WTC11 (cell line): ENCODE data around the gene SCARB2. TPM values are rescaled to one million over a fixed set of nuclear protein-coding genes. Genes with fewer than 3 reads are reported as not detected.

Experiments used
- ATAC-seq: fragments of 200-7000 bp; cut with Tn5 transposase; 2 replicates; pipeline ENCODE4 v1.10.0; 2021; ENCODE audit warnings: mild to moderate bottlenecking, moderate library complexity
- CTCF ChIA-PET: fragments of 300-600 bp; sonication (Branson Sonifier 250); formaldehyde crosslinking; loops from one replicate; lab custom pipeline; 2021; ENCODE audit warnings: antibody characterized with exemption; lab: Charles Lee
- POLR2A ChIA-PET: fragments of 350-600 bp; sonication (Branson Sonifier 250); formaldehyde crosslinking; loops from one replicate; lab custom pipeline; 2021; ENCODE audit warnings: antibody characterized with exemption; lab: Charles Lee
- DNase-seq: peaks from one replicate; pipeline ENCODE4 v3.0.0; 2021; ENCODE audit warnings: low spot score
- H3K27ac Mint-ChIP-seq: 2 replicates; pipeline ENCODE4 v1.8.0; 2021; ENCODE audit warnings: mixed read lengths
- H3K27me3 Mint-ChIP-seq: 2 replicates; pipeline ENCODE4 v1.8.0; 2021; ENCODE audit warnings: low read depth, mild to moderate bottlenecking, moderate library complexity, mixed read lengths
- H3K36me3 Mint-ChIP-seq: 2 replicates; pipeline ENCODE4 v1.8.0; 2021; ENCODE audit warnings: mixed read lengths
- H3K4me1 Mint-ChIP-seq: 2 replicates; pipeline ENCODE4 v1.8.0; 2022; ENCODE audit warnings: mixed read lengths
- H3K4me3 Mint-ChIP-seq: 2 replicates; pipeline ENCODE4 v1.8.0; 2021; ENCODE audit warnings: mild to moderate bottlenecking, moderate library complexity, mixed read lengths
- H3K9me3 Mint-ChIP-seq: 2 replicates; pipeline ENCODE4 v1.8.0; 2021; ENCODE audit warnings: mixed read lengths
- AFF4 ChIP-seq: sonication (generic); formaldehyde crosslinking; IDR thresholded peaks from 2 replicates; pipeline ENCODE4 v1.8.1; 2023; ENCODE audit warnings: mild to moderate bottlenecking, missing genetic modification reagents, borderline replicate concordance
- E2F4 ChIP-seq: sonication (generic); formaldehyde crosslinking; IDR thresholded peaks from 2 replicates; pipeline ENCODE4 v1.8.1; 2022; ENCODE audit warnings: low read depth, mild to moderate bottlenecking, moderate library complexity, missing genetic modification reagents, borderline replicate concordance
- ELF4 ChIP-seq: sonication (generic); formaldehyde crosslinking; IDR thresholded peaks from 2 replicates; pipeline ENCODE4 v1.8.1; 2022; ENCODE audit warnings: low read depth, mild to moderate bottlenecking, moderate library complexity, missing genetic modification reagents
- EMX1 ChIP-seq: fragments of 250-450 bp; sonication (Bioruptor Pico); IDR thresholded peaks from 2 replicates; pipeline ENCODE4 v1.8.0; 2021; ENCODE audit warnings: mild to moderate bottlenecking
- ETV6 ChIP-seq: sonication (generic); formaldehyde crosslinking; IDR thresholded peaks from 2 replicates; pipeline ENCODE4 v1.8.1; 2022; ENCODE audit warnings: mild to moderate bottlenecking, missing genetic modification reagents
- FOXP1 ChIP-seq: sonication (generic); formaldehyde crosslinking; IDR thresholded peaks from 2 replicates; pipeline ENCODE4 v1.8.0; 2022; ENCODE audit warnings: missing genetic modification reagents, mild to moderate bottlenecking, moderate library complexity, borderline replicate concordance
- IRF2 ChIP-seq: sonication (generic); formaldehyde crosslinking; IDR thresholded peaks from 2 replicates; pipeline ENCODE4 v1.8.0; 2022; ENCODE audit warnings: low read depth, missing genetic modification reagents, borderline replicate concordance
- NFE2L1 ChIP-seq: sonication (generic); formaldehyde crosslinking; IDR thresholded peaks from 2 replicates; pipeline ENCODE4 v1.8.1; 2023; ENCODE audit warnings: missing genetic modification reagents
- RELA ChIP-seq: sonication (generic); formaldehyde crosslinking; IDR thresholded peaks from 2 replicates; pipeline ENCODE4 v1.8.1; 2022; ENCODE audit warnings: missing genetic modification reagents, mild to moderate bottlenecking, borderline replicate concordance
- SMAD3 ChIP-seq: sonication (generic); formaldehyde crosslinking; IDR thresholded peaks from 2 replicates; pipeline ENCODE4 v1.8.0; 2022; ENCODE audit warnings: missing genetic modification reagents, mild to moderate bottlenecking, borderline replicate concordance
- TCF7 ChIP-seq: sonication (generic); formaldehyde crosslinking; IDR thresholded peaks from 2 replicates; pipeline ENCODE4 v1.8.0; 2022; ENCODE audit warnings: mild to moderate bottlenecking, low read depth, missing genetic modification reagents, moderate library complexity
- TEAD4 ChIP-seq: sonication (generic); formaldehyde crosslinking; IDR thresholded peaks from 2 replicates; pipeline ENCODE4 v1.8.0; 2022; ENCODE audit warnings: mild to moderate bottlenecking, missing genetic modification reagents
- ZBTB21 ChIP-seq: sonication (generic); formaldehyde crosslinking; IDR thresholded peaks from 2 replicates; pipeline ENCODE4 v1.8.1; 2023; ENCODE audit warnings: mild to moderate bottlenecking, missing genetic modification reagents, borderline replicate concordance
- ZNF416 ChIP-seq: fragments of 250-450 bp; sonication (Bioruptor Pico); IDR thresholded peaks from 2 replicates; pipeline ENCODE4 v1.9.0; 2021; ENCODE audit warnings: mild to moderate bottlenecking, inconsistent platforms
- ZNF671 ChIP-seq: fragments of 250-450 bp; sonication (Bioruptor Pico); IDR thresholded peaks from 2 replicates; pipeline ENCODE4 v1.8.0; 2021; ENCODE audit warnings: mild to moderate bottlenecking
- total RNA-seq: library from RNA; stranded (reverse); gene quantifications from 3 replicates; pipeline ENCODE4 v1.2.3, GENCODE V29; 2021
- TF ChIP-seq, protein P1 (sequence below): fragments of 250-450 bp; sonication (Bioruptor Pico); IDR thresholded peaks from 2 replicates; pipeline ENCODE4 v1.8.0; 2021; ENCODE audit warnings: mild to moderate bottlenecking

SCARB2 gene
- total RNA-seq, 1 experiment from 2014 or later = 38.0 TPM

GRCh38 chr4:76216524-76216923, 2.9 kb upstream of the SCARB2 start (continued):
- TF ChIP-seq AFF4 (CRISPR knock-in tag) = no peak
- TF ChIP-seq E2F4 (CRISPR knock-in tag) = no peak

GRCh38 chr4:76215077-76215476, 1.5 kb upstream of the SCARB2 start:
- H3K27me3 Mint-ChIP-seq = peaks cover 19% of the 10 kb centered on the region
- no peak for ATAC-seq
- DNase-seq = no peak
- H3K9me3 Mint-ChIP-seq = no peaks in the 10 kb centered on the region
- ChIA-PET CTCF (interaction anchor here (1.2 to 1.5 kb wide), 2 partner anchors 35 to 163 kb away, joined by 3 to 4 read pairs; no protein-coding TSS in a partner anchor), POLR2A (no interaction called here)
- no peaks in the 10 kb centered on the region for H3K36me3 Mint-ChIP-seq
- H3K4me3 Mint-ChIP-seq = no peak overlapping the region
- peaks cover 45% of the 10 kb centered on the region for H3K4me1 Mint-ChIP-seq
- H3K27ac Mint-ChIP-seq = no peak overlapping the region
- TF ChIP-seq SMAD3 (CRISPR knock-in tag) (no peak), IRF2 (CRISPR knock-in tag) (no peak), ZNF416 (CRISPR knock-in tag) (no peak), RELA (CRISPR knock-in tag) (no peak), EMX1 (no peak), FOXP1 (CRISPR knock-in tag) (no peak), NFE2L1 (CRISPR knock-in tag) (no peak)
- TF ChIP-seq, protein P1, sequence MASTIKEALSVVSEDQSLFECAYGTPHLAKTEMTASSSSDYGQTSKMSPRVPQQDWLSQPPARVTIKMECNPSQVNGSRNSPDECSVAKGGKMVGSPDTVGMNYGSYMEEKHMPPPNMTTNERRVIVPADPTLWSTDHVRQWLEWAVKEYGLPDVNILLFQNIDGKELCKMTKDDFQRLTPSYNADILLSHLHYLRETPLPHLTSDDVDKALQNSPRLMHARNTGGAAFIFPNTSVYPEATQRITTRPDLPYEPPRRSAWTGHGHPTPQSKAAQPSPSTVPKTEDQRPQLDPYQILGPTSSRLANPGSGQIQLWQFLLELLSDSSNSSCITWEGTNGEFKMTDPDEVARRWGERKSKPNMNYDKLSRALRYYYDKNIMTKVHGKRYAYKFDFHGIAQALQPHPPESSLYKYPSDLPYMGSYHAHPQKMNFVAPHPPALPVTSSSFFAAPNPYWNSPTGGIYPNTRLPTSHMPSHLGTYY = no peak

DNA sequence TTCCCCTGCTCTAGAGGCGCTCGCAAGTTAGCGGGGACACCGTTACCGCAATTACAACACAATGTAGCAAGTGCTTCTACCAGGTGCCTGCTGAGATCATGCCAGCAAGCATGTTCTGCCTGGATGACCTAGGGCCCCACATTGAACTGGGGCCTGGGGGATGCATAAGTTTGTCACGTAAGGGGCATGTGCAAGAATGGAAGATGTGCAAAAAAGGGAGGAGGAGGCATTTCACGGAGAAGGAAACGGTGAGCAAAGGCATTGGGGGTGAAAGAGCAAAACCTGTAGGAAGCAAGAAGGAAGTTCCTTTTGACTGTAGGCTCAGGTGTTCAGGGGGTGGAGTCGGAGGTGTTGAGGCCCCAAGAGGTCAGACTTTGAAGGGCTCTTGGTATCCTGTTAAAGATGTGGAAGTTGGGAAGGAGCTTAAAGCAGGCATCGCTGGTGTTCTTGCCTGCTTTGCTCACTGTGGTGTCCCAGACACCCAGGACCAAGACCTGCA, 602 bp upstream of the SCARB2 start:
- TF ChIP-seq ZNF416 (CRISPR knock-in tag) = no peak
- TF ChIP-seq TEAD4 = no peak
- no peak for TF ChIP-seq ETV6 (CRISPR knock-in tag)
- TF ChIP-seq ZNF671 (CRISPR knock-in tag) = no peak
- no peak for TF ChIP-seq ZBTB21 (CRISPR knock-in tag)
- TF ChIP-seq TCF7 (CRISPR knock-in tag) = no peak
- TF ChIP-seq ELF4 (CRISPR knock-in tag) = no peak
- Mint-ChIP-seq H3K4me3 (peak overlapping the region; percentile 79), H3K27ac (peak overlapping the region; percentile 96), H3K27me3 (peaks cover 19% of the 10 kb centered on the region), H3K36me3 (no peaks in the 10 kb centered on the region), H3K4me1 (peaks cover 42% of the 10 kb centered on the region), H3K9me3 (no peaks in the 10 kb centered on the region)
- ChIA-PET CTCF (interaction anchor here (1.2 to 1.5 kb wide), 2 partner anchors 34 to 164 kb away, joined by 3 to 4 read pairs; no protein-coding TSS in a partner anchor), POLR2A (interaction anchor here (1.0 kb wide), 2 partner anchors 31 to 92 kb away, joined by 3 read pairs; partner anchors contain the start of gene STBD1)
- no peak for DNase-seq
- ATAC-seq = peak; percentile 17
